ENCODE results near the gene LIPC. TPM values are rescaled to one million over a fixed set of nuclear protein-coding genes. Genes with fewer than 3 reads are reported as not detected.

Gene LIPC
- total RNA-seq, 1 donor from 2014 or later: not detected

DNA sequence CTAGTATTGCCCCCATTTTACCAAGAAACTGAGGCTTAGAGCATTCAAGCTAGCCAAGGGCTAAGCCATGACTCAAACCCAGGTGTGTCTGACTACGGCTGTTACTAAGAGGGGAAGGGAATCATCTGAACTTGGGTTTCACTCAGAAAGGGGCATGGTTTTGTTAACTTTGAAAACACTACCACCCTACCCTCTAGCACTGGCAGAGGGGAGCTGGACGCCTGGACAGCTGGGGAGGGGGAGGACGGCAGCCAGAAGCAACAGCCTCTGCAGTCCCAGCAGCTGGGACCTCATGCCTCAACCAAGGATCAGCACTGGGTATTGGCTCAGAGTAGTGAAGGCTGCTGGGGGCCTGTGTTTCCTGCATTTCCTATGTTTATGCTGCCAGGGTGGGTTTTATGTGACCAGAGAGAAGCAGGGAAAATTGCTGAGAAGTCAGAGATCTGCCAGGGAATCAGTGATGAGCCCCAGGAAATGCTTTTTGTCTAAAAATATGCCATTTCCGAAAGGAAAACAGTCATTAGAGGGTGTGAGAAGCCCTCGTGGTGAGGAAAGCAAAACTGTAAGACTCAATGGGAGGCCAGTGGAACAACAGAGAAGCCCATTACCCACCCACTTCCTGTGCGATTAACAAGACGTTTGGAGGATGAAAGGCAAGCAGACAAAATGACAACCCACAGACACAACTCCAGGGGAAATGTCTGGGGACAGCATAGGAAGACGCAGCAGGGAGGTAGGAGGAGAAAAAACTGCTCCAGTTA is 41.2 kb downstream of the LIPC start:
- no peaks in the 10 kb centered on the region for H3K36me3 ChIP-seq
- no peaks in the 10 kb centered on the region for H3K9me3 ChIP-seq
- peak overlapping the region; percentile 1 for H3K27ac ChIP-seq
- no peak for DNase-seq (ENCODE audit: extremely low spot score in 2 of 2)
- TF ChIP-seq POLR2AphosphoS5 (IDR thresholded peaks at IDR 0.05; ENCODE audit: insufficient read depth in 1 of 2, low read depth in 1 of 2) (no peak), POLR2A (IDR thresholded peaks at IDR 0.05) (no peak)
- TF ChIP-seq, protein P1, sequence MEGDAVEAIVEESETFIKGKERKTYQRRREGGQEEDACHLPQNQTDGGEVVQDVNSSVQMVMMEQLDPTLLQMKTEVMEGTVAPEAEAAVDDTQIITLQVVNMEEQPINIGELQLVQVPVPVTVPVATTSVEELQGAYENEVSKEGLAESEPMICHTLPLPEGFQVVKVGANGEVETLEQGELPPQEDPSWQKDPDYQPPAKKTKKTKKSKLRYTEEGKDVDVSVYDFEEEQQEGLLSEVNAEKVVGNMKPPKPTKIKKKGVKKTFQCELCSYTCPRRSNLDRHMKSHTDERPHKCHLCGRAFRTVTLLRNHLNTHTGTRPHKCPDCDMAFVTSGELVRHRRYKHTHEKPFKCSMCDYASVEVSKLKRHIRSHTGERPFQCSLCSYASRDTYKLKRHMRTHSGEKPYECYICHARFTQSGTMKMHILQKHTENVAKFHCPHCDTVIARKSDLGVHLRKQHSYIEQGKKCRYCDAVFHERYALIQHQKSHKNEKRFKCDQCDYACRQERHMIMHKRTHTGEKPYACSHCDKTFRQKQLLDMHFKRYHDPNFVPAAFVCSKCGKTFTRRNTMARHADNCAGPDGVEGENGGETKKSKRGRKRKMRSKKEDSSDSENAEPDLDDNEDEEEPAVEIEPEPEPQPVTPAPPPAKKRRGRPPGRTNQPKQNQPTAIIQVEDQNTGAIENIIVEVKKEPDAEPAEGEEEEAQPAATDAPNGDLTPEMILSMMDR (IDR thresholded peaks at IDR 0.05): no peak
- H3K4me3 ChIP-seq: no peak overlapping the region
- no peaks in the 10 kb centered on the region for H3K27me3 ChIP-seq
- intact Hi-C loops (cut with DNase I): no loop called here
- H3K4me1 ChIP-seq: peaks cover 18% of the 10 kb centered on the region

DNA sequence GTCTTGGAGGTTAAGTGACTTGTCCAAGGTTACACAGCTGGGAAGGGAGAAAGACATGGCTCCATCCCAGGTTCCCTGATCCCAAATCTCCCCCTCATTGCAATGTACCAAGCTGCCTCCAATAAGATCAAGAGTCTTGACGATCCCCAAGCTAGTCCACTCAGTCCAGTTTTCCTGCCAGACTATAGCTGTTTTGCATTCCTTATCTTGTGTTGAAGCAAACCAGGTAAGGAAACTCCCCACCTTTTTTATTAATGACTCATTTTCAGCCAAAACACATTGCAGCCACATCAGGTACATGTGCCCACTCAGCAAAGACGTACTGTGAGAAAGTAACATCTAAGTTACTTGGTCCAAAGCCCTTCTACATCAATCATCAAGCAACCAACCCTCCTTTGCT is 41.9 kb downstream of the LIPC start:
- no peak overlapping the region for H3K4me3 ChIP-seq
- no peak for TF ChIP-seq POLR2AphosphoS5 (IDR thresholded peaks at IDR 0.05; ENCODE audit: insufficient read depth in 1 of 2, low read depth in 1 of 2)
- no peak for TF ChIP-seq POLR2A (IDR thresholded peaks at IDR 0.05)
- TF ChIP-seq, protein P1 (IDR thresholded peaks at IDR 0.05): no peak
- intact Hi-C loops (cut with DNase I): no loop called here
- no peaks in the 10 kb centered on the region for H3K27me3 ChIP-seq
- no peak for DNase-seq (ENCODE audit: extremely low spot score in 2 of 2)
- H3K4me1 ChIP-seq: peaks cover 18% of the 10 kb centered on the region
- H3K9me3 ChIP-seq: no peaks in the 10 kb centered on the region
- H3K27ac ChIP-seq: no peak overlapping the region
- H3K36me3 ChIP-seq: no peaks in the 10 kb centered on the region

DNA sequence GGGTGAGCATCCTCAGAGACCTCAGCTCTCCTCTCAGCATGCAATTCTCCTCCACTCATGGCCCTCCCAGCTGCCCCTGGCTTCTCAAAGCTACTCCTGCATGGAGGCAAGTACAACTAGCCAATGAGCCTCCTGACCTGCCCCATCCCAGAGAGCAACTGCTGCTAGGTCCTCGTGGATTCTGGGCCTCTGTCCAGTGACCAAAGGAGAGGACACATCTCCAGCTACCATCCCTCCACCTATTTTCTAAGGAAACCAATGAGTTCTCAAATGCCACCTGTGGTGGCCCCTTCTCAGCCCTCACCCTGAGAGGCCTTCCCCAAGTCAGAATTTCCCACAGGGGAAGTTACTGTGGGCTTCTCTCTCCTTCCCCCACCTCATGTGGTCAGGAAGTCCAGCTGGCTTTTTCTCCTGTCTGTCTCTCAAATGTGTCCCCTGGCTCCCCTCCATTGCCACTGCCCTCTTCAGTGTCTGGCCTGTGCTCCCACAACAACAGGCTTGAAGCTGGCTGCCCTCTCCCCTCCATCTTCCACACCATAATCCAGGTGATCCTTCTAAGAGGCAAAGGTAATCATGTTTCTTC is 43.0 kb downstream of the LIPC start:
- intact Hi-C loops (cut with DNase I): no loop called here
- peaks cover 18% of the 10 kb centered on the region for H3K4me1 ChIP-seq
- H3K27me3 ChIP-seq: no peaks in the 10 kb centered on the region
- TF ChIP-seq POLR2AphosphoS5 (IDR thresholded peaks at IDR 0.05; ENCODE audit: insufficient read depth in 1 of 2, low read depth in 1 of 2) (no peak), POLR2A (IDR thresholded peaks at IDR 0.05) (no peak)
- TF ChIP-seq, protein P1 (IDR thresholded peaks at IDR 0.05): no peak
- no peak overlapping the region for H3K27ac ChIP-seq
- H3K36me3 ChIP-seq: no peaks in the 10 kb centered on the region
- DNase-seq (ENCODE audit: extremely low spot score in 2 of 2): no peak
- no peaks in the 10 kb centered on the region for H3K9me3 ChIP-seq
- no peak overlapping the region for H3K4me3 ChIP-seq

DNA sequence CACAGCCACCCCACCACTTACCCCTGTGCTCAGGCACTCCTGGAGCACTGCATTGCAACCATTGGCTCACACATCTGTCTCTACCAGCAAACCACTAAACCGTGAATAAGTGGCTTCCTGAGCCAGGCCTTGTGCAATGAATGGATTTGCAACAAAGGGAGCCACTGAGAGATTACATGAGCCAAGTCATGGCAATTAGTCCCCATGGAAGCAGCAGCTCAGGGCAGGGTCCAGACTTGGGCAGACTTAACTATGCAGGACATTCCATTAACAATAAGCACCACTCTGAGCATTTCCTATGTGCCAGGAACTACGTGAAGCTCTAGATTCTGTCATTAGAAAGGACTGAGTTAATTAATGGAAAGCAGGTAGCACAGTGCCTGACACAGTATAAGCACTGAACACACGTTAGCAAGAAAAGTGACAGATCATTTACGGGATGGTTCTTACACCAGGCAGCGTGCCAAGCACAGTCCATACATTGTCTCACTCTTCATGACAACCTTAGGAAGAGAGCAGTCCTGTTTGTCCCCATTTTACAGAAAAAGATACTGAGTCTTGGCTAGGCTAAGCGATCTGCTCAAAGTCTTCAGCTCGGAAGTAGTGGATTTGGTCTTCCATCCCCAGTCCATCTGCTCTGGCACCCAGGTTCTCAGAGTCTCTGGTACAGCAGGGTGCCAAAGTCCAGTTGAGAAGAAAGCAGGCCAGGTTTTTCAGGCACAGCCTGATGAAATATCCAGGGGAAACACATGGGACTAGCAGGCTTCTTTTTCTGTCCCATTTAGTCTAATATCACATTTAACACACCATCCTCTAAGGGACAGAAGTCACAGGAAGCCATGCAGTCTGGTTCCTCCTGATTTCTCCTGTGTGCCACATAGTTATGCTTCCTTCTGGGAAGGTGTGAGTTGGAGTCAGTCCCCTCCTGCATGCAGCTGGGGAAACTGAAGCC is 44.1 kb downstream of the LIPC start:
- no peaks in the 10 kb centered on the region for H3K36me3 ChIP-seq
- H3K27me3 ChIP-seq: no peaks in the 10 kb centered on the region
- intact Hi-C loops (cut with DNase I): no loop called here
- TF ChIP-seq POLR2AphosphoS5 (IDR thresholded peaks at IDR 0.05; ENCODE audit: insufficient read depth in 1 of 2, low read depth in 1 of 2) (no peak), POLR2A (IDR thresholded peaks at IDR 0.05) (no peak)
- TF ChIP-seq, protein P1 (IDR thresholded peaks at IDR 0.05): no peak
- no peak overlapping the region for H3K27ac ChIP-seq
- DNase-seq (ENCODE audit: extremely low spot score in 2 of 2): no peak
- no peak overlapping the region for H3K4me3 ChIP-seq
- H3K4me1 ChIP-seq: peaks cover 18% of the 10 kb centered on the region
- no peaks in the 10 kb centered on the region for H3K9me3 ChIP-seq
